Epidermal melanocyte (primary cell): ENCODE data around the gene NUTM2A.
"Not testable (repeated sequence)": the region's sequence is repeated elsewhere in the genome, so short reads cannot be mapped to it uniquely, and the experiment has no call there.

ENCODE experiments used
- DNase-seq: peaks from one replicate; pipeline ENCODE4 v3.0.0; 2011; ENCODE audit warnings: low spot score; ENCODE audit not compliant: insufficient read length

NUTM2A gene

DNA sequence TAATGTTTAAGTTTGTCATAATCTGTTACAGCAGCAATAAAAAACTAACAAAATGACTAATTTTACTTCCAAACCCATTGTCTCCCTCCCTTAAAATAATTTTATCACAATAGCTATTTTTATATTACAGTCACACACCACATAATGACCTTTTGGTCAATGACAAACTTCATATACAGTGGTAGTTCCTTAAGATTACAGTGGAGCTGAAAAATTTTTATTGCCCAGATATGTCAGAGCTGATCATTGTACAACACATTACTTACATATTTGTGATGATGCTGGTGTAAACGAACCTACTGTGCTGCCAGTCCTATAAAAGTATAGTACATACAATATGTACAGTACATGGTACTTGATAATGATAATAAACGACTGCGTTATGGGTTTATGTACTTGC, 22.1 kb downstream of the NUTM2A start:
- not testable (repeated sequence) for DNase-seq

GRCh38 chr10:87248818-87249353, 23.6 kb downstream of the NUTM2A start:
- not testable (repeated sequence) for DNase-seq

DNA sequence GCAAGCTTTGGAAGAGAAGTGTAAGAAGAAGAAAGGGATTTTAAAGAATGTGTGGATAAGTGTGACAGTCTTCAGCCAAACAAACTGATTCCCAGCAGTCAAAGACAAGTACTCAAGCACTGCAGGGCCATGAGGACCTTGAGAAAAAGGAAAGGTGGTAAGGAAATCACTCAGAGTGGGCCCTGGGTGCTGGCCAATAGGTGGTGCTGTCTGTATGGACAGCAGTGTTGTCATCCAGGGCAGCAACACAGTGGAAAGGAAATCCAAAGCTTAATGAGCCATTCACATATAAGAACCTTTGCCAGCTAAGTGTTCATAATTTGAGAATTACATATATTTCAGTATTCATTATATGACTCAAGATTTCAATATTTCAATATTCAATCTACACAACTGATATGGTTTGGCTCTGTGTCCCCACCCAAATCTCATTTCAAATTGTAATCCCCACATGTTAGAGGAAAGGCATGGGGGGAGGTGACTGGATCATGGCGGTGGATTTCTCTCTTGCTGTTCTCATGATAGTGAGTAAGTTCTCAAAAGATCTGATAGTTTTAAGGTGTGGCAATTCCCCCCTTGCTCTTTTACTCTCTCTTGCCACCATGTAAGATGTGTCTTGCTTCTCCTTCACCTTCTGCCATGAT, 55.6 kb downstream of the NUTM2A start:
- DNase-seq: not testable (repeated sequence)
